Type B pancreatic cell (in vitro differentiated cells): Measurements from ENCODE around the gene MCTP1. TPM values are rescaled to one million over a fixed set of nuclear protein-coding genes. Genes with fewer than 3 reads are reported as not detected.

Source experiments
- DNase-seq: peaks from one replicate; pipeline ENCODE4 v3.0.0; 2021; ENCODE audit warnings: mixed read lengths; ENCODE audit not compliant: unreplicated experiment; ENCODE audit errors: extremely low spot score
- H3K27ac Mint-ChIP-seq: 2 replicates; pipeline ENCODE4 v1.8.0; 2021; ENCODE audit warnings: mild to moderate bottlenecking, mixed read lengths
- H3K27me3 Mint-ChIP-seq: 2 replicates; pipeline ENCODE4 v1.8.0; 2021; ENCODE audit warnings: mixed read lengths
- H3K36me3 Mint-ChIP-seq: 2 replicates; pipeline ENCODE4 v1.8.0; 2021; ENCODE audit warnings: mixed read lengths
- H3K4me1 Mint-ChIP-seq: one replicate; pipeline ENCODE4 v1.8.0; 2021; ENCODE audit warnings: mixed read lengths; ENCODE audit not compliant: unreplicated experiment
- H3K4me3 Mint-ChIP-seq: 2 replicates; pipeline ENCODE4 v1.8.0; 2021; ENCODE audit warnings: mild to moderate bottlenecking, mixed read lengths
- H3K9me3 Mint-ChIP-seq: 2 replicates; pipeline ENCODE4 v1.8.0; 2021; ENCODE audit warnings: mixed read lengths
- total RNA-seq: library from RNA; stranded (reverse); gene quantifications from 2 replicates; pipeline ENCODE4 v1.2.1, GENCODE V29; 2021; ENCODE audit warnings: low replicate concordance
- TF ChIP-seq, protein P1 (sequence below): fragments of 200-600 bp; sonication (generic); conservative IDR thresholded peaks from 2 replicates; pipeline ENCODE4 v1.5.0; 2021; ENCODE audit warnings: antibody characterized with exemption, mild to moderate bottlenecking

The MCTP1 gene
- total RNA-seq, 1 donor from 2014 or later, result 4.6 TPM

DNA sequence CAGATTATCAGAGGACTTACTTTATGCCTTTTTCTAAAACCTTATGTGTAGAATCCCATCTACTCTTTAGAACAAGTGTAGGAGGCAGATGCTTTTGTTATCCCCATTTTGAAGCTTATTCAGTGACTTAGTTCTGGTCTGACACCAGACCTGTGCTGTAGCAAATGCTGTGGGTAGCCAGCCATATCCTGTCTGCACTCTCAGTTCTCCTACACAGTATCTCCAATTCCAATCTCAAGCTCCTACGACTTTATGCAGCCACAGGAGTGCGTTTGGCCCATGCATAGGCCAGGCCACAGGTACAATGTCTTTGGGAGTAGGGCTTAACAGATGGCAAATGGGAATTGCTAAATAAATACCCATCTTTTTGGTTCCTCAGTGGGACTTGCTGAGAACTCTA, 292.6 kb downstream of the MCTP1 start:
- no peaks in the 10 kb centered on the region for H3K27me3 Mint-ChIP-seq
- DNase-seq, result no peak
- TF ChIP-seq, protein P1, sequence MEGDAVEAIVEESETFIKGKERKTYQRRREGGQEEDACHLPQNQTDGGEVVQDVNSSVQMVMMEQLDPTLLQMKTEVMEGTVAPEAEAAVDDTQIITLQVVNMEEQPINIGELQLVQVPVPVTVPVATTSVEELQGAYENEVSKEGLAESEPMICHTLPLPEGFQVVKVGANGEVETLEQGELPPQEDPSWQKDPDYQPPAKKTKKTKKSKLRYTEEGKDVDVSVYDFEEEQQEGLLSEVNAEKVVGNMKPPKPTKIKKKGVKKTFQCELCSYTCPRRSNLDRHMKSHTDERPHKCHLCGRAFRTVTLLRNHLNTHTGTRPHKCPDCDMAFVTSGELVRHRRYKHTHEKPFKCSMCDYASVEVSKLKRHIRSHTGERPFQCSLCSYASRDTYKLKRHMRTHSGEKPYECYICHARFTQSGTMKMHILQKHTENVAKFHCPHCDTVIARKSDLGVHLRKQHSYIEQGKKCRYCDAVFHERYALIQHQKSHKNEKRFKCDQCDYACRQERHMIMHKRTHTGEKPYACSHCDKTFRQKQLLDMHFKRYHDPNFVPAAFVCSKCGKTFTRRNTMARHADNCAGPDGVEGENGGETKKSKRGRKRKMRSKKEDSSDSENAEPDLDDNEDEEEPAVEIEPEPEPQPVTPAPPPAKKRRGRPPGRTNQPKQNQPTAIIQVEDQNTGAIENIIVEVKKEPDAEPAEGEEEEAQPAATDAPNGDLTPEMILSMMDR, result no peak
- H3K4me1 Mint-ChIP-seq, result peaks cover 7% of the 10 kb centered on the region
- H3K27ac Mint-ChIP-seq, result no peak overlapping the region
- peaks cover 6% of the 10 kb centered on the region for H3K9me3 Mint-ChIP-seq
- no peak overlapping the region for H3K4me3 Mint-ChIP-seq
- no peaks in the 10 kb centered on the region for H3K36me3 Mint-ChIP-seq

DNA sequence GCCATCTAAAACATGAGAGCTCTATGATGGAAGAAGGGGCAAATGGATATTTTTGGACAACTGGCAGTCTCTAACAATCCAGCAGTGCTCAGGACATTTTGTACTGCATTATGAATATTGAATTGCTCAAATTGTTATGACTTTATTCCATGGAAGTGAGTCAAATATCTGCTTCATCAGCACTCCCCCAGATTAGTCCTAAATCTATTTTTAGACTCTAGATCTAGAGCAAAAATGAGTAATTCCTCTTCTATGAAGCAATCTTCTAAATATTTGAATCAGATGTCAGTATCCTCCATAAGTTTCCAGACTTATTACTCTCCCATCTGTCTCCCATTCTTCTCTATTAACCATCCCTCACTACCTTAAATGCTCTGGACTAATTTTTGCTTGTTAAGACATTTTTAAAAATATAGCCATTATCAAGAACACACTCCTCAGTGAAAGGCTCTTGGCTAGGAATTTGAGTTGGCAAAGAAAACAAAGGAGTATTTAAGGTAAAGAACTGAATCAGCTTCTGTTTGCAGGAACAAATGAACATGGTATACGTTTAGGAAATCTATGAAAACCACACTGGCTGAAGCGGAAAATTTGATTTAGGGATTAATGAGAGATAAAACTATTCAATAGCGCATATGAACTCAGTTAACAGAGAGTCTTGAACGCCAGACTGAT, 300.9 kb downstream of the MCTP1 start:
- TF ChIP-seq, protein P1, result no peak
- Mint-ChIP-seq H3K36me3 (no peaks in the 10 kb centered on the region), H3K27ac (no peak overlapping the region), H3K27me3 (no peaks in the 10 kb centered on the region), H3K9me3 (no peaks in the 10 kb centered on the region), H3K4me3 (no peak overlapping the region), H3K4me1 (no peaks in the 10 kb centered on the region)
- no peak for DNase-seq

DNA sequence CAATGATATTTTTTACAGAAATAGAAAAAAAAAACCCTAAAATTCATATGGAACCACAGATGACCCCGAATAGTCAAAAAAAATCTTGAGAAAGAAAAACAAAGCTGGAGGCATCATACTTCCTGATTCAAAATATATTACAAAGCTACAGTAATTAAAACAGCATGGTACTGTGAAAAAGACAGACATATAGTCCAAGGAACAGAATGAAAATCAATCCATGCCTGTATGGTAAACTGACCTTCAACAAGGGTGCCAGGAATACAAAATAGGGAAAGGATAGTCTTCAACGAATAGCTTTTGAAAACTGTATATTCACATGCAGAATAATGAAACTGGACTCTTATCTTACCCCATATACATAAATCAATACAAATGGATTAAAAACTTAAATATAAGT, 307.5 kb downstream of the MCTP1 start:
- no peaks in the 10 kb centered on the region for H3K27me3 Mint-ChIP-seq
- no peak overlapping the region for H3K4me3 Mint-ChIP-seq
- no peaks in the 10 kb centered on the region for H3K36me3 Mint-ChIP-seq
- H3K9me3 Mint-ChIP-seq, result peaks cover 11% of the 10 kb centered on the region
- no peak overlapping the region for H3K27ac Mint-ChIP-seq
- TF ChIP-seq, protein P1, result no peak
- DNase-seq, result no peak
- no peaks in the 10 kb centered on the region for H3K4me1 Mint-ChIP-seq

DNA sequence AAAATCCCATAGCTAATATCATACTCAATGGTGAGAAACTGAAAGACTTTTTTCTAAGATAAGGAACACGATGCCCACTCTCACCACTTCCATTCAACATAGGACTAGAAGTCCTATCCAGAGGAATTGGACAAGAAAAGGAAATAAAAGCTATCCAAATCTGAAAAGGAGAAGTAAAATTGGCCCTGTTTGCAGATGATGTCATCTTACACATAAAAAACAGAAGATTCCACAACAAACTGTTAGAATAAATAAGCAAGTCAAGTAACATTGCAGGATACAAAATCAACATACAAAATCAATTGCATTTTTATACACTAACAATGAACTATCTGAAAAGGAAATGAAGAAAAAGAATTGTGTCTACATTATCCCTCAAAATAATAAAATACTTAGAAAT, 308.0 kb downstream of the MCTP1 start:
- TF ChIP-seq, protein P1, result no peak
- H3K4me3 Mint-ChIP-seq, result no peak overlapping the region
- no peaks in the 10 kb centered on the region for H3K27me3 Mint-ChIP-seq
- H3K36me3 Mint-ChIP-seq, result no peaks in the 10 kb centered on the region
- H3K4me1 Mint-ChIP-seq, result no peaks in the 10 kb centered on the region
- DNase-seq, result no peak
- H3K27ac Mint-ChIP-seq, result no peak overlapping the region
- peaks cover 11% of the 10 kb centered on the region for H3K9me3 Mint-ChIP-seq

DNA sequence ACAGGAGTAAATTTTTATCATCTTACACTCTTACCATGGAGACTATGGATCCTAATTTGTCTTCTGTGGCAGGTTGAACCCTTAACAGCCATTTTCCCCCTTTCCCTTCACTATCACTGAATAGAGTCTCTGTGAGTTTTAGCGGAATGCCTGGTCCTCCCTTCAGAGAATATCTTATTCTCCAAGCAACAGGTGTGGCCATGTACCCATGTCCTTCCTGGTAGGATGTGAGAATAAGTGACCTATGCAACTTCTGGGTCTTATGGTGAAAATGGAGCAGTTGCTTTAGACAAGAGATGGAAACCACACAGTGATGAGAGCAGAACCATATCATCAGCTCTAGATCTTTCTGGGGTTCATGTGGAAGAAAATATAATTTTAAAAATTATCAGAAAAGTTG, 312.6 kb downstream of the MCTP1 start:
- TF ChIP-seq, protein P1, result no peak
- no peaks in the 10 kb centered on the region for H3K27me3 Mint-ChIP-seq
- peaks cover 5% of the 10 kb centered on the region for H3K4me1 Mint-ChIP-seq
- no peak overlapping the region for H3K27ac Mint-ChIP-seq
- H3K36me3 Mint-ChIP-seq, result no peaks in the 10 kb centered on the region
- H3K9me3 Mint-ChIP-seq, result peaks cover 6% of the 10 kb centered on the region
- no peak overlapping the region for H3K4me3 Mint-ChIP-seq
- DNase-seq, result no peak

DNA sequence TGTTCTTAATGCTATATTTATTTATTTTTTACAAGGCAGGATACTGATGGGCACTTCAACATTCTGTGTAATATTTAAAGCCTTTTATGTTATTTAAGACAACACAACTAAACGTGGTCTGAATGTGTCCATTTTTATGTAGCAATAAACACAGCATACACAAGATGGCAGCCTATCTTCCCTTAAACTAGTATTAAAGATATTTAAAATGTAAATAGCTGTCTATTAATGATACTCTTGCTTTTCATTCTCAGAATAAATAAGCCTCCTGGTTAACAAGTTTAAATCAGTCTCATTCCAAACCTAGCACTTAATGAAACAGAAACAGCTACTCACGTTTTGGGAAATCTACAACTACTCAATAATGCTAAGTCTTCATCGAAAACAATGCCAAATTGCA, 315.7 kb downstream of the MCTP1 start:
- Mint-ChIP-seq H3K36me3 (no peaks in the 10 kb centered on the region), H3K9me3 (no peaks in the 10 kb centered on the region), H3K4me3 (no peak overlapping the region), H3K4me1 (peaks cover 5% of the 10 kb centered on the region), H3K27me3 (no peaks in the 10 kb centered on the region), H3K27ac (no peak overlapping the region)
- no peak for DNase-seq
- TF ChIP-seq, protein P1, result no peak
